ENCODE results near the gene EIF4E1B.

Gene EIF4E1B

GRCh38 chr5:176664479-176664878, 34.0 kb downstream of the EIF4E1B start:
- DNase-seq: no peak

- no peak for DNase-seq
Observed at GRCh38 chr5:176664886-176665285, 34.4 kb downstream of the EIF4E1B start.

- DNase-seq: no peak
Observed at GRCh38 chr5:176665517-176665916, 35.0 kb downstream of the EIF4E1B start.

- no peak for DNase-seq
Observed at GRCh38 chr5:176667637-176668036, 37.2 kb downstream of the EIF4E1B start.

GRCh38 chr5:176670449-176670848, 40.0 kb downstream of the EIF4E1B start:
- DNase-seq: no peak

- no peak for DNase-seq
Observed at GRCh38 chr5:176671399-176671798, 40.9 kb downstream of the EIF4E1B start.

GRCh38 chr5:176671890-176672747, 41.6 kb downstream of the EIF4E1B start:
- no peak for DNase-seq

- DNase-seq: no peak
Observed at GRCh38 chr5:176673651-176674583, 43.4 kb downstream of the EIF4E1B start.

- no peak for DNase-seq
Observed at GRCh38 chr5:176674799-176675198, 44.3 kb downstream of the EIF4E1B start.

GRCh38 chr5:176675676-176676360, 45.3 kb downstream of the EIF4E1B start:
- DNase-seq: no peak

- no peak for DNase-seq
Observed at GRCh38 chr5:176676361-176676824, 45.9 kb downstream of the EIF4E1B start.

- no peak for DNase-seq
Observed at GRCh38 chr5:176677209-176677939, 46.9 kb downstream of the EIF4E1B start.

GRCh38 chr5:176678584-176678983, 48.1 kb downstream of the EIF4E1B start:
- no peak for DNase-seq

- DNase-seq: no peak
Observed at GRCh38 chr5:176679365-176680225, 49.1 kb downstream of the EIF4E1B start.

GRCh38 chr5:176680226-176680563, 49.7 kb downstream of the EIF4E1B start:
- DNase-seq: peak; percentile 38

GRCh38 chr5:176682016-176682531, 51.6 kb downstream of the EIF4E1B start:
- no peak for DNase-seq

GRCh38 chr5:176685010-176685409, 54.5 kb downstream of the EIF4E1B start:
- no peak for DNase-seq

- no peak for DNase-seq
Observed at GRCh38 chr5:176687247-176687646, 56.8 kb downstream of the EIF4E1B start.

- no peak for DNase-seq
Observed at GRCh38 chr5:176687881-176688280, 57.4 kb downstream of the EIF4E1B start.

GRCh38 chr5:176690911-176691310, 60.4 kb downstream of the EIF4E1B start:
- DNase-seq: no peak

GRCh38 chr5:176691524-176691923, 61.0 kb downstream of the EIF4E1B start:
- no peak for DNase-seq

Data from right kidney (tissue), 1 donor.